ENCODE data around the gene SEPHS1.

Gene SEPHS1

GRCh38 chr10:13338390-13339110, 9.5 kb downstream of the SEPHS1 start:
- H3K4me3 ChIP-seq (ENCODE audit: low read depth, low read length), result no peak overlapping the region
- no peak overlapping the region for H3K27ac ChIP-seq
- no peaks in the 10 kb centered on the region for H3K9me3 ChIP-seq (ENCODE audit: severe bottlenecking)
- no peak for DNase-seq
- H3K36me3 ChIP-seq, result peaks cover 11% of the 10 kb centered on the region
- no peaks in the 10 kb centered on the region for H3K27me3 ChIP-seq (ENCODE audit: insufficient read depth, low read depth, severe bottlenecking)
- no peak for TF ChIP-seq CTCF (IDR thresholded peaks at IDR 0.05; ENCODE audit: low read depth, low read length)

GRCh38 chr10:13337827-13338196, 10.3 kb downstream of the SEPHS1 start:
- H3K27me3 ChIP-seq (ENCODE audit: insufficient read depth, low read depth, severe bottlenecking), result no peaks in the 10 kb centered on the region
- no peak overlapping the region for H3K4me3 ChIP-seq (ENCODE audit: low read depth, low read length)
- no peak for TF ChIP-seq CTCF (IDR thresholded peaks at IDR 0.05; ENCODE audit: low read depth, low read length)
- no peaks in the 10 kb centered on the region for H3K9me3 ChIP-seq (ENCODE audit: severe bottlenecking)
- no peak overlapping the region for H3K27ac ChIP-seq
- no peak for DNase-seq
- H3K36me3 ChIP-seq, result peaks cover 8% of the 10 kb centered on the region; the same call in 1 of the 2 replicates

GRCh38 chr10:13337128-13337826, 10.8 kb downstream of the SEPHS1 start:
- H3K36me3 ChIP-seq, result peaks cover 9% of the 10 kb centered on the region; the same call in 1 of the 2 replicates
- H3K9me3 ChIP-seq (ENCODE audit: severe bottlenecking), result no peaks in the 10 kb centered on the region
- no peak overlapping the region for H3K27ac ChIP-seq
- TF ChIP-seq CTCF (IDR thresholded peaks at IDR 0.05; ENCODE audit: low read depth, low read length), result no peak
- H3K4me3 ChIP-seq (ENCODE audit: low read depth, low read length), result no peak overlapping the region
- no peak for DNase-seq
- H3K27me3 ChIP-seq (ENCODE audit: insufficient read depth, low read depth, severe bottlenecking), result no peaks in the 10 kb centered on the region

GRCh38 chr10:13335881-13336280, 12.2 kb downstream of the SEPHS1 start:
- Histone ChIP-seq H3K4me3 (ENCODE audit: low read depth, low read length) (no peak overlapping the region), H3K27me3 (ENCODE audit: insufficient read depth, low read depth, severe bottlenecking) (no peaks in the 10 kb centered on the region), H3K27ac (no peak overlapping the region), H3K36me3 (peaks cover 20% of the 10 kb centered on the region), H3K9me3 (ENCODE audit: severe bottlenecking) (no peaks in the 10 kb centered on the region)
- no peak for TF ChIP-seq CTCF (IDR thresholded peaks at IDR 0.05; ENCODE audit: low read depth, low read length)
- no peak for DNase-seq

GRCh38 chr10:13334556-13334955, 13.5 kb downstream of the SEPHS1 start:
- TF ChIP-seq CTCF (IDR thresholded peaks at IDR 0.05; ENCODE audit: low read depth, low read length), result no peak
- Histone ChIP-seq H3K9me3 (ENCODE audit: severe bottlenecking) (no peaks in the 10 kb centered on the region), H3K4me3 (ENCODE audit: low read depth, low read length) (no peak overlapping the region), H3K27me3 (ENCODE audit: insufficient read depth, low read depth, severe bottlenecking) (no peaks in the 10 kb centered on the region), H3K27ac (no peak overlapping the region), H3K36me3 (peaks cover 21% of the 10 kb centered on the region)
- DNase-seq, result no peak
